ENCODE data around the gene PCNA.
"Not testable (repeated sequence)": the region's sequence is repeated elsewhere in the genome, so short reads cannot be mapped to it uniquely, and the experiment has no call there.

Gene PCNA

DNA sequence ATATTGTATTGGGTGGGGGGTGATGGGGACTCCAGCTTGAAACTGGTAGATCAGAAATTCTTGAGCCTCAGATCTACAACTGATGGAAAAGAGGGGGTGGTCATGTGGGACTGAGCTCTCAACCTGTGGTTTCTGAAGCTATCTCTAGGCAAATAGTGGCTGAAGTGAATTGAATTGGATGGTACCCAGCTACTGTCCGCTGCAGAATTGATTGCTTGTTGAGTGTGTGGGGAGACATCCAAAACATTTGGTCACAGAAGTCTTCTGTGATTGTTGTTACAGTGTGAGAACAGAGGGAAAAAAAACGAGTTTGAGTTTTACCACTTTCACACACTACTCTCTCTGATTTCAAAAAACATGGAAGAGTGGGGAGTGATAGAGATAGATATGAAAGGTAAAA, 21.9 kb upstream of the PCNA start:
- no peak for DNase-seq

DNA sequence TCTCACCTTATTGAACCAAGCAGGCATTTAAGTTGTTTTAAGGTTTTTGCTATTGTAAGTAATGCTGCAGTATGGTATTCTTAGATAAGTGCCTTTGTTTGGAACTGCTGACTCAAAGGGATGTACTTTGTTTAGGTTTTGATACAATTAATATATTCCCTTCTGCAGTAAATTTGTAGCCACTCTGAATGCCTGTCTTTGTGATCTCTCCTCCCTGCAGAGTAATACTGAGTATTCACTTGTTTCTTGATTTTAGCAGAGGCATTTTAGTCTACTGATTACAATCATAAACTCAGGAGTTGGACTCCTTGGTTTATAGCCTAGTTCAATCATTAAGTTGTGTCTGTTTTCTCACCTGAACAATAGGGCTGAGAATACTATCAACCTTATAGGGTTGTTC, 20.4 kb upstream of the PCNA start:
- no peak for DNase-seq

DNA sequence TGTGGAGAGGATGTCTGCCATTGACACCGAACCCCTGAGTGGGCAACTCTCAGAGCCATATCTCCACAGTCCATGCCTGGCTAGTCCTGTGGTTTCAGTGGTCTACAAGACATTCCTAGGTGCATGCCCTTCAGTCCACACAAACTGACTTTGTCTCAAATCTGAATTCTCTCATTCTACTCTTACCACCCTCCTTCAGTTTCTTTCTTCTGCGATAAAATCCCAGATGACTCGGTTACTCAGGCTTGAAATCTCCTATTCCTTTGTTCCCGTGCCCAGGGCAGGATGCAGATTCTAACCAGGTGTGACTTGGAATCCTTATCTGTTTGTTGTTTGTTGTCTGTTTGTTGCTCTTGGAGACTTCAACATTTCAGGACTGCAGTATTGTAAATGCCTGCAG, 16.3 kb upstream of the PCNA start:
- DNase-seq = no peak

DNA sequence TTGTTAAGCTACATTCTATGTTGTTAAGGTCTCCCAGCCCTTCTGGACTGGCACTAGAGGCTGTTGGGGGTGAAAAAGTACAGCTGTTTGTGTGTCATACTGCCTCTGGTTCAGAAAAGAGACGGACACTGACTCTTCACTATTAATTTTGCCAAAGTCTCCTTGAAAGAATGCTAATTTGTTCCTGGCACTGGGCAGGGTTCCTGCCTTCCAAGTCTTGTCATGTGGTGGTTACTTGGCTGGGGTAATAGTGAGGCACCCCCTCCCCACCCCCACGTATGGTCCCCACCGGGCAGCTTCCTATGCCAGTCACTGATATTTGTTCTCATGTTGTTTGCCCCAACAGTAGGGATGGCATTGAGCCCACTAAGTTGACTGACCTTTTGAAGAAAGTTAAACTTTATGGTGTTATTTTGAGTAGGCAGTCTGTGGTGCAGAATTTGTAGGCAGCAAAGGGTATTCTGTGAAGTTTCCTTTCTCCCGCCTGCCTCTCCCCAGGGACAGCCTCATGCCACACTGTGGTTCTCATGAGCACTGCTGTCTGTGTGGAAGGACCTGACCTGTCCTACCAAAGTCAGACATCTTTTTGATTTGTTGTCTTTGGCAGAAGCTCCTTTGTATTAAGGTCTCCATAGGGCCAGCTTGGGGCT, 15.7 kb upstream of the PCNA start:
- no peak for DNase-seq

DNA sequence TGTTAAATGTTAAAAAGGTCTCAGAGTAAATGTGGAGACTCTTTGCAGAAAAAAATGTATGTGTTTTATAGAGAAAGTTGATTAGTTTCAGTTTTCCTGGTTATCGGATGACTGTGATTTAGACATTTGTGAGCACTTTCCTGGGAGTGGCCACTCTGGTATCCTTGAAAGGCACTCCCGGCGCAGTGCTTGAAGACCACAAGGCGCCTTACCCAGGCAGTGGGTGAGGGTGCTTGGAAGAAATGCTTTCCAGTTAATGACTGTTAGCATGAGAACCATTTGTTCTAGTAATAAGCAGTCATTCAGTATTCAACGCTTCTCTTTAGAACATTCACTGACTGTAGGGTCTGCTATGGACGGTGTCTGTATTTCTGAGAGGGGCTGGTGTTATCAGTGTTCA, 14.2 kb upstream of the PCNA start:
- no peak for DNase-seq

DNA sequence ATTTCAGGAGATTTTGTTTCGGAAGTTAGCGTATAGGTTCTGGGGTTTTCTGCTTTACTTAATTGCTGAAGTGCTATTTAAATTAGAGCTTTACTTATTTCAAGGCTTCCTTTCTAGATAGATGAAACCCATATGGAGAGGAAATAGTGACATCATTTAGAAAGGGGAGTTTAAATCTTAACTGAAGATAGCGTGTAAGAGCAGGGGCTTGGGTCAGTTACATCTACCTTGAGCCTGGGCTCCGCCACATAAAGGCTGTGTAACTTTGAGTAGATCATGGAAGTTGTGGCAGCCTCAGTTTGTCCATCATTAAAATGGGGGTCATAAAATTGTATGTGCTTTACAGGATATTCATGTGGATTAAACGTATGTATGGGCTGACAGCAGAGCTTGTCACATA, 11.7 kb upstream of the PCNA start:
- DNase-seq = no peak

DNA sequence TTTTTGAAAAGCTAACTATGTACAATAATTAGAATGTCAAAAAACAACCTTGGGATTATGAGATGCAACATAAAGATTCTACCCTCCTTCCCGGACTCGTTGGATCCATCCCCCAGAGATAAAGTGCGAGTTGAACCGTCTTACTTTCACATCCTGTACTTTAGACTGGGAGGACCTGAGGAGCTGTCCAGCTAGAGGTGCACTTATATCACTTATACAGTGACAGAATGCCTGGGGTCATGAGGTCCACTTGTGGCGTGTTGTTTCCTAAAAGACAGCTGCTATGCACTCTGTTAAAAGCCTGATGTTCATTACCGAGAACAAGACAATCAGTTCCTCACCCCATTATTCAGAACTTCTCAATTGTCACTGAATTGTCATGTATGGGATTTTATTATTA, 9.1 kb upstream of the PCNA start:
- DNase-seq = no peak

DNA sequence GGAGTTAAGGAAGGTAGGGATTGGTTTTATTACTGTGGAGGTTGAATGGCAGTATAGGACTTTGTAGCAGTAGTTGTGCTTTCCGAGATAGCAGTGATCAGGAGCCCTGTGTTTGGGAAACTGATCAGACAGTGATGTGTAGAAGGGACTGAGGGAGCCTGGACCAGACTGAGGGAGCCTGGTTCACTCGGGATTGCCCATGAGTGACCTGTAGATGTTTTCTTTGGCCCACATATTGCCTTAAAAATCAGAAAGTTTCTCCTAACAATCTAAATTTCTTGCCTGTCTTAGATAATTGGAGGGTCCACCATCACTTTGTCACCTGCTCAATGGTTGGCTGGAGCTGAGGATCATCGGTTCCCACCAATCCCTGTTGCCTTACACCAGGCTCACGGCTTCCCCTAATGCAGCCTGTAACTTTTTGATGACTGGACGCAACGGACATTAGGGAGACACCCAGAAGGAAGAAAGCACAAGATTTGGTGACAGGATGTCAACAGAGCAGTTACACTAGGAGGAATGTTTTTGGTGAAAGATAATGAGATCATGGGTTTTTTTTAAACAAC, 8.2 kb upstream of the PCNA start:
- DNase-seq = no peak

DNA sequence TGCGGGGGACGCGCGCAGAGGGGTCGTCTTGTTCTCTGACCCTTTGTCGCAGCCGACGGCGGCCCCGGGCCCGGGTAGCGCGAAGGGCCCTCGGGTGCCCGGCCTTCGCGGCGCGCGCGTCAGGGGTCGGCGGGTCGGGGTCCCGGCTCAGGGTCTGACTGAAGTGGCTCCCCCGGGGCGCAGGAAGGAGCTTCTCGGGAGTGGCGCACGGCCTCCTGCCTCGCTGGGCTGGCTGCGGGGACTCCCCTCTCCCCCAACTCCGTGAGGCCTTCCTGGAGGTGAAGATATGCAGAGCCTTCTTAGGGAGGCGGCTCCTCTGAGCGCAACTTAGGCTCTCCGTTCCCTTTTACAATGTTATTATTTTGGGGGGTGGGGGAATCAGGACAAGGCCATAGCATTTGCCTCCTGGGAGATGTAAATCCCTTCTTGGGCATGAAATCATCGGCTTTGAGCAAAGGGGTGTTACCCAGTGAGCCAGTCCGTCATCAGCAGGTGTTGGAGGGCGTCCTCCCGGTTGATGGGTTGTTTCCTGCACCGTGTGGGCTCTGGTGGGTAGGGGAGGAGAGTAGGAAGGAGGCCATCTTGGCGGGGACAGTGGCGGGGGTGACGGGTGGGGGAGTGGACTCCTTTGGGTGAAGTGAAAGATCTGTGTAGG, 7.6 kb upstream of the PCNA start:
- peak; percentile 58 for DNase-seq

DNA sequence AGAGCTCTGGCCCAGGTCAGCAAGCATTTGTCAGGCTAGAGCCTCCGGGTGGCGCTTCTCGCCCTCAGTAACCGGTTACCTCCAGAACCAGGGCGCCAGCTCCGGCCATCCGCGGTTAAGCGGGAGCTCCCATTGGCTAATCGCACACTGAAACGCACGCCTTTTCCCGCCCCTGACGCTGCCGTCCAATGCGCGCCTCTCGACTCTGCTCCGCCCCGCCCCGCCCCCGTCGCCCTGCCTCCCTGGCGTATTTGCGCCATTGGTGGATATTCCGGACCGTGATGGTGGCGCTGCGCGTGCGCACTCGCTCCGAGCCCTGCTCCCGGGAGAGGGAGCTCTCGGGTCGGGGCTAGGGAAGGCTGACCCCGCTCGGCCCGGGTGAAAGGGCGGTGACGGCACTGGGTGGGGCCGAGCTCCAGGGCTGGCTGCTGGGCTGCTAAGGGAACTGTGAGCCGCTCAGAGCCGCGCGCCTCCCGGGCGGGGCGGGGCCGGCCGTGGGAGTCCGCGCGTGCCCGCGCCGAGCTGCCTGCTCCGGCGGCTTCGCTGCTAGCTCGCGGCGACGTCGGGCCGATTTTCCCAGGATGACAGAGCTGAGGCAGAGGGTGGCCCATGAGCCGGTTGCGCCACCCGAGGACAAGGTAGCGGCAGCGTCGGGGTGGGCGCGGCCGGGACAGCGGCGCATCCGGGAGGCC, 6.9 kb upstream of the PCNA start, which contains the start of gene CDS2:
Gene CDS2 (plus strand): TSS at position 497 of the 692 bp plus-strand sequence. CDS start 85 bp downstream, at position 582.
- DNase-seq = peak; percentile 98

DNA sequence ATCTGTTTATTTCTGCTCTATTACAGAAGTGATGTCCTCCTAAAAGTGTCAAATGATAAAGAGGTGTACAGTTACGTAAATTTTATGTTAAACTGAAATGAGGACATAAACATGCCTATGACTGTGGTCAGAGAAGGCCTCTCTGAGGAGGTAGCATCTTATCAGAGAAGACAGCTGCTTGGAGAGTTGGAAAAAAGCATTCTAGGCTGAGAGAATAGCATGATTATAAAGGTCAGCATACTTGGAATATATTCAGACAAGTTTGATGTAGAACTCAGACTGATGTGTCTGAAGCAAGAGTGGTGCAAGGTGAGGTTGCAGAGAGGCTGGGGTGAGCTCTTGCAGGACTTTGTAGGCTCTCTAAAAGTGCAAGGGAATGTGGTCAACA, 3.1 kb upstream of the PCNA start:
- peak; percentile 89 for DNase-seq

DNA sequence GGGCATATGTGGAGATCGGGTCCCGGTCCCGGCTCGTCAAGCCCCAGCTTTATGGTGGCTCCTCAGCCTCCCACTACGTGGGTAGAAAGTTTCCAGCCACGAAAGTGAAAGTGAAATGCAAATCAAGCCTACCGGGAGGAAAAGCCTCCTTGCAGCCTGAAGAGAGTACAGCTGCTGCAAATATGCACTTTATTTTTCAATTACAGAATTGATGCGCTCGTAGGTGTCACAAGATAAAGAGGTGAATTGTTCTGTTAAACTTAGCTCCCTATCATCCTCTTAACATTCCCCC, 373 bp upstream of the PCNA start:
- DNase-seq = no peak

DNA sequence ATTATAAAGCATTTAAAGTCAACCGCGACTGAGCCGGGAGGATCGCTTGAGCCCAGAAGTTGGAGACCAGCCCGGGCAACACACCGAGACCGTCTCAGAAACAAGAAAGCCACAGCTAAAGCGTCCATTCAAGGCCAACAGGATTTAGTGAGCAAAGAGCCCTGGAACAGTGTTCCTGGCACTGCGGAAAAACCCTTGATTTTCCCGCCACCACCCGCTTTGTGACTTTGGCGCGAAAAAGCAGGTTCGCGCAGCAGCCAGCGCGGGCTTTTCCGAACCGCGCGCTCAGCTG, 669 bp downstream of the PCNA start:
- DNase-seq = no peak

DNA sequence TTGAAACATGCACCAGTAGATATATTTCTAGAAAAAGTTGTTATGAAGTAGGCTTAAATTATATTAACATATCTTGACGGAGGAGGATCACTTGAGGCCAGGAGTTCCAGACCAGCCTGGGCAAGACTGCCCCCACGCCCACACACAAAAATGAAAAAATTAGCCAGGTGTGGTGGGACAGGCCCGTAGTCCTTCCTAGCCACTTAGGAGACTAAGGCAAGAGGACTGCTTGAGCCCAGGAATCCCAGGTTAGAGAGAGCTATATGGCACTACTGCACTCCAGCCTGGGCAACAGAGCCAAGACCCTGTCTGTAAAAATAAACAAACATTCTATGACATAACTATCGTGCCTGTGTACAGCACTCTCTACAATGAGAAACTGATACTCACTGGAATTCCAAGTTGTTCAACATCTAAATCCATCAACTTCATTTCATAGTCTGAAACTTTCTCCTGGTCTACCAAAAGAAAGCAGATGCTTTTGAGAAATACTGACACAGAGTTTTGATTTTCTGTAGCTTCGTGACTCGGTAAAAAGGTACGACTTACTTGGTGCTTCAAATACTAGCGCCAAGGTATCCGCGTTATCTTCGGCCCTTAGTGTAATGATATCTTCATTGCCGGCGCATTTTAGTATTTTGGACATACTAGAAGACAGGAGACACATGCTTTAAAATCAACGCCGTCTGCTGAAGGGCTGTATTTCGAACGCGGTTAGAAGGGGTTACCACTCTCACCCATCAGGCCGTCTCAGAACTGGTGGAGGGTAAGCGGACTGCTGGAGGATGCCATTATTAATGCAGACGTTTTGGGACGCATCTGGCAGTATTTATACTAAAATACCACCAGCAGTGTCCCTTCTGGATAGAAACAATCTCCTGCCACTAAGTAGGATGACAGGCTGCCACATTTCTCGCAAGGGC, 1.3 kb downstream of the PCNA start:
- peak; percentile 26 for DNase-seq

DNA sequence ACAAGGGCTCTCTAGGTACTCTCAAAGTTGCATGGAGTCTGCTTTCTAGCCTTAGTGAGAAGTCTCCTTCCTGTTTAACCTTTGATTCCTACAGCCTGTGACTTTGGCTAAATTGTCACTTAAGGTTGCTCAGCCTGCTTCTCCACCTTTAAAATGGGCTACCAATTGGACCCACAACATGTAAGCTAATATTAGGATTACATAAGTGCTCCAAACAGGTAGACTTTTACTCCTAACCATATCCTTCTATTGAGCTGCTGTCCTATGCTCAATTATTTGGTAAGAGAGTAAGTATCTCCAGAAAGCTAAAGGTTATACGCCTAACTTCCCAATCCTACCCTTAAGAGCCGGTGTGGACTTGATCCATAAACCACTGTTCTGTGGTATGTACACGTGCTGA, 2.9 kb downstream of the PCNA start:
- DNase-seq = no peak

DNA sequence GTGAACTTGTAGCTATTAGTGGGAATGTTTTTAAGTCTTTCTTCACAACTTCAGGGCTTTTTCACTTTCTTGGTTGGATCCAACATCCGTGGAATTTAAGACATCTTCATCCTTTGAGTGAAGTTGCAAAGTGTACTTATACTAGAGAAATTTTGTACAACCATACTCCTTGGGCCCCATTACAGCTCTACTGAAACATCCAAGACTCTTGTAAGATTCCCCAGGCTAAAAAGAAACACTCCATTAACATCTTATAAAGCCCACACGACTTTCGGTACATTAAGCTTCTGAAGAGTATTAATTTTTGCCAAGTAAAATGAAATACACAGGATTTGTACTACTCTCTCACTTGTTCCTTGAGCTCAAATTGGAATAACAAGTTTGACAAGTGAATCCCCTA, 5.4 kb downstream of the PCNA start:
- no peak for DNase-seq

DNA sequence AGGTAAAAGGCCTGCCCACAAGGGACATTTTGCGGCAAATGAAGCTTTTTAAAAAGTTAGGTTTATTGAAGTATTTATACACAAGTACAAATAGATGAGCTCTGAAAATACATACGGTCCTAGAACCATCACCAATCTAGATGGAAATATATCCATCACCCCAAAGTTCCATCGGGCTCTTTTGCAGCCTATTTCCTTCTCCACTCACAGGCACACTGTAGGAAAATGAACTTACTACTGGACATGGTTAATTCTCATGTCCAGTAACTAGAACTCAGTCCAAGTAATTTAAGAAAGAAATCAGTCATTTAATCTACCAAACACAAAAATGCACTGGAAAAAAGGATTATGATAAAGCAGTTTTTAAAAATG, 6.2 kb downstream of the PCNA start:
- DNase-seq = no peak

DNA sequence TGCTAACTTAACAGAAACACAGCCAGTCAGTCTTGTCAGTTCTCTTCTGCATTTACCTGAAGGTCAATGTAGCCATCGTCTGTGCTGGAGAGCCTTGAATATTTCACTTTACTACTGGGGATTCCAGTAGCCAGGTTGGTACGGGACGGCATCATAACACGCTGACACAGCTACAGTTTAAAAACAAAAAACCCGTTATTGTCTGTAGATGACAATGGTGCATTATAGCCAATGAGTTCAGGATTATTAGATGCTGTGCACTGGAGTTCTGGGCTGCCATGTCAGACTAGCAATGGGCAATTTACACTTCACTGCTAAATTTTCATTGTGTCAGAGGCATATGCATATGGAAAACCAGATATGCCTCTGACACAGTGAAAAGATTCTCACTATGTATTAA, 10.5 kb downstream of the PCNA start:
- no peak for DNase-seq

DNA sequence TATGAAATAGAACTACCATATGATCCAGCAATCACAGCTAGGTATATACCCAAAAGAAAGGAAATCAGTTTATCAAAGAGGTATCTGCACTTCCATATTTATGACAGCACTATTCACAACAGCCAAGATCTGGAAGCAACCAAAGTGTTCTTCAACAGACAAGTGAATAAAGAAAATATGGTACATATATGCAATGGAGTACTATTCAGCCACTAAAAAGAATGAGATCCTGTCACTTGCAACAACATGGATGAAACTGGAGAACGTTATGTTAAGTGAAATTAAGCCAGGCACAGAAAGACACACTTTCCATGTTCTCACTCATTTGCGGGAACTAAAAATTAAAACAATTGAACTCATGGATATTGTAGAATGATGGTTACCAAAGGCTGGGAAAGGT, 15.3 kb downstream of the PCNA start:
- no peak for DNase-seq

DNA sequence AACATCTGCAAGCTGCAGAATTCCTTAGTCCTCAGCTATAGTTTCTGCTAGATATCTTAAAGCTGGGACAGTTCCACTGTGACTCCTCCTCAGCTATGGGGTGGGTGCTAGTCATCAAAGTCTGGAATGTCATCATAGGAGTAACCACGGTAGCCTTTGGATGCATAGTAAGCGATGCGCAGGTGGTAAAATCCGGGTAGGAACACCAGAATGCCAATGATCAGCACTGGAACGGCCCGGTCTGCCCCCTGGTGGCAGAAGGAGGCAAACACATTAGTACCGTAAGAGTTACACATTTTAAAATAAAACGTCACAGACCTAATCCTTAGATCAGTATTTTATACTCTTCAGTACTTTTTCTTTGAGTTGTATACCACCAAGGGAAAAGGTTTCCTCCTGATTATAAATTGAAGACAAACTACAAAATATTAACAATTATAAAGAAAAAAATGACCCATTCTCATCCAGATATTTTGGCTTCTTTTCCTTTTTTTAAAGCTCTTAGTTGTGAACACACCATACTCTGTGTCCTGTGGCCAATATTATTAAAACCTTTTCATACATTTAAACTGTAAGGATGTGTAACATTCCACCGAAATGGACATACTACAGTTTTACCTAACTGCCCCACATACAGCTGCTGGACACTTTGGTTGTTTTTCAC, 18.9 kb downstream of the PCNA start:
- peak; percentile 67 for DNase-seq

DNA sequence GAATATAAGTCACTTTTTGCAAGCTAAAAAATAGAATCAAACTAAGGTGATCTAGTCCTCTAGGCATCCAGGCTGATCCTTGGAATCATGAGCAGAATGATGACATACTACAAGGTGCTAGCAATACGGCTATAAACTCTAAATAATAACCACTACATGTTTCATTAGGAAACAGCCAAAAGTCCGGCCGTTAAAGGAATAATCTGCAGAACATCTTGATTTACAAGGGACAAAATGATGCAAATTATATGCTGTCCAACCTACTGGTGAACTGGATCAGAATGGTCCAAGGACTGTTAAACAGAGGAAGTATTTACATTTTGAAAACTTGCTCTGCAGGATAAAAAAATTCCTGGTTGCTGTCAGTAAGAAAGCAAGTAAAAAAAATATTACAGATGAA, 19.8 kb downstream of the PCNA start:
- DNase-seq = not testable (repeated sequence)

DNA sequence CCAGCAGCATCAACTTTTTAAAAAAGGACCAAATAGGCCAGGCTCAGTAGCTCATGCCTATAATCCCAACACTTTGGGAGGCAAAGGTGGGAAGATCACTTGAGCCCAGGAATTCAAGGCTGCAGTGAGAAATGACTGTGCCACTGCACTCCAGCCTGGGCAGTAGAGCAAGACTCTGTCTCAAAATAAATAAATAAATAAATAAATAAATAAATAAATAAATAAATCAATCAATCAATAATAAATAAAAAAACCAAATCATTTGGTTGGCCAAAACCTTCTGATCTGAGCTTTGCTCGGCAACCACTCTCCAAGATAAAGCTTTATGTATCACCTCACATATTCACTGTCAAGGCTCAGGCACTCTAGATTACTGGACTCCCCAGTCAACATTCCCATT, 20.7 kb downstream of the PCNA start:
- not testable (repeated sequence) for DNase-seq

DNA sequence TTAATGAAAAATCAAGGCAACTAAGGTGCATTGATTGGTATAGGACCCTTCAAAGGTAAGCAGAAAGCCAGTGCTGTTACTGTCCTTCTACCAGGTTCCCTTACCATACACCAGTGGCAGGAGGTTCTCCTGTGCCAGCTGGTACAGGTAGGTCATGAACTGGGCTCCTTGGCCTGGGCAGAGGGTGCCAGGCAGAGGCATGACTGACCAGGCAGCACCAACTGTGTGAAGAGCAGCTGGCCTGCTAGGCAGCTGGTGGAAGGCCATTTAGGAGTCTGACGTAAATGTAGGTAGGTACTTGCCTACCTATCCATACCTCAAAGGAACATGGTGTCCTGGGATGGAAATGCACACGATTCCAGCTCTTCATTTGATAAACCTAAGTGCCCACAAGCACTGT, 23.3 kb downstream of the PCNA start:
- no peak for DNase-seq
